ENCODE measurements around the gene ZNF567.

Gene ZNF567

DNA sequence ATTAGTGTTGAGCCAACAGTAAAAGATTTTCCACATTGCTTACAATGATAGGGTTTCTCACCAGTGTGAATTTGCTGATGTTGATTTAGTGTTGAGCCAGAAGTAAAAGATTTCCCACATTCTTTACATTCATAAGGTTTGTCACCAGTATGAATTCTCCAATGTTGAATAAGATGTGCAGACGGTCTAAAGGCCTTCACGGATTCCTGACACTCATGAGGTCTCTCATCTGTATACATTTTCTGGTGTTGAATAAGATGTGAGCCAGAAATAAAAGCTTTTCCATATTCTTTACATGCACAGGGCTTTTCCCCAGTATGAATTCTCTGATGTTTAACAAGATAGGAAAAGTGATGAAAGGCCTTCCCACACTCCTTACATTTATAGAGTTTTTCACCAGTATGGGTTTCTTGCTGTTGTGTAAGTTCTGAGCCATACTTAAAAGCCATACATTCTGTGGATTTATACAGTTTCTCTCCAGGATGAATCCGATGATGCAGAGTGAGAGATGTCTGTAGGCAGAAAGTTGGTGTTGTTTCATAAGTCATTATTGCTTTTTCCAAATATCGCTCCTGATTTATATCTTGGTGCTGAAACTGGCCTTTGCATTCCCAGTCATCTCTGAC is 62.8 kb downstream of the ZNF567 start:
- H3K4me3 ChIP-seq (ENCODE audit: low read depth, low read length) = no peak overlapping the region

Measured in iPS-11a (cell line).